Gastrocnemius medialis (tissue), 4 donors: ENCODE measurements around the gene RPS8. TPM values are rescaled to one million over a fixed set of nuclear protein-coding genes. Genes with fewer than 3 reads are reported as not detected.
"Not testable (repeated sequence)": the region's sequence is repeated elsewhere in the genome, so short reads cannot be mapped to it uniquely, and the experiment has no call there.

Experiments used
- ATAC-seq, 2 donors: fragments of 150-250 bp; one replicate each; pipeline ENCODE4 v1.9.1; 2016
- DNase-seq, 2 donors: peaks; one replicate each; pipeline ENCODE4 v3.0.0-alpha.2; 2019
- H3K27ac ChIP-seq, 4 donors: fragments of 200-600 bp; sonication (generic); 1 replicate in 1 of 4; 2 replicates in 3 of 4; pipeline ENCODE4 v1.5.1; 2016 to 2018; ENCODE audit warnings: mild to moderate bottlenecking in 2 of 4, moderate library complexity in 1 of 4
- H3K27me3 ChIP-seq, 3 donors: fragments of 200-600 bp; sonication (generic) in 2 of 3; 1 replicate in 1 of 3; 2 replicates in 2 of 3; pipeline versions ENCODE4 v1.5.1 to v1.6.0; 2016 to 2019; ENCODE audit warnings: mild to moderate bottlenecking in 1 of 3, moderate library complexity in 1 of 3
- H3K36me3 ChIP-seq, 2 donors: fragments of 200-600 bp; sonication (generic) in 1 of 2; one replicate each; pipeline ENCODE4 v1.5.1; 2017 to 2018
- H3K4me1 ChIP-seq, 2 donors: fragments of 200-600 bp; sonication (generic) in 1 of 2; one replicate each; pipeline ENCODE4 v1.5.1; 2016 to 2017; ENCODE audit warnings: mild to moderate bottlenecking in 2 of 2
- H3K4me3 ChIP-seq, 4 donors: fragments of 200-600 bp; sonication (generic) in 3 of 4; 1 replicate in 1 of 4; 2 replicates in 3 of 4; pipeline ENCODE4 v1.5.1; 2016 to 2019; ENCODE audit warnings: mild to moderate bottlenecking in 2 of 4
- H3K9me3 ChIP-seq, 3 donors: fragments of 200-600 bp; sonication (generic) in 2 of 3; 1 replicate in 1 of 3; 2 replicates in 2 of 3; pipeline ENCODE4 v1.5.1; 2016 to 2019
- POLR2A ChIP-seq, 2 donors: fragments of 450-650 bp; IDR thresholded peaks; one replicate each; pipeline ENCODE4 v1.6.1; 2017; ENCODE audit warnings: antibody characterized with exemption in 2 of 2, mild to moderate bottlenecking in 2 of 2, moderate library complexity in 2 of 2
- in situ Hi-C, 4 donors: fragments of 200-750 bp; cut with MboI; loops; one replicate each; pipeline versions ENCODE4 v1.15.0 to v1.8.0; 2017; ENCODE audit warnings: low sequenced_read_pairs in 4 of 4
- intact Hi-C: fragments of 100-400 bp; cut with DNase I; formaldehyde crosslinking; loops from one replicate; pipeline ENCODE4 v1.15.1; 2023; ENCODE audit warnings: low total_unique reads
- total RNA-seq, 4 donors: library from RNA; depleted of rRNA; stranded (reverse); fragments of >200 nt; gene quantifications; one replicate each; pipeline versions ENCODE4 v1.1.0 to v1.2.3, GENCODE V29; 2016
- TF ChIP-seq, protein P1 (sequence below), 5 experiments: fragments of 450-650 bp in 3 of 5; fragments of 200-600 bp in 2 of 5; sonication (generic) in 2 of 5; IDR thresholded peaks in 4 of 5; conservative IDR thresholded peaks in 1 of 5; 1 replicate in 4 of 5; 2 replicates in 1 of 5; pipeline ENCODE4 v1.5.1; 2016 to 2019; ENCODE audit warnings: antibody characterized with exemption in 5 of 5, mild to moderate bottlenecking in 3 of 5, moderate library complexity in 3 of 5

RPS8 gene
- total RNA-seq, 4 donors from 2014 or later: 1,137 to 2,085 (median 1,818) TPM

DNA sequence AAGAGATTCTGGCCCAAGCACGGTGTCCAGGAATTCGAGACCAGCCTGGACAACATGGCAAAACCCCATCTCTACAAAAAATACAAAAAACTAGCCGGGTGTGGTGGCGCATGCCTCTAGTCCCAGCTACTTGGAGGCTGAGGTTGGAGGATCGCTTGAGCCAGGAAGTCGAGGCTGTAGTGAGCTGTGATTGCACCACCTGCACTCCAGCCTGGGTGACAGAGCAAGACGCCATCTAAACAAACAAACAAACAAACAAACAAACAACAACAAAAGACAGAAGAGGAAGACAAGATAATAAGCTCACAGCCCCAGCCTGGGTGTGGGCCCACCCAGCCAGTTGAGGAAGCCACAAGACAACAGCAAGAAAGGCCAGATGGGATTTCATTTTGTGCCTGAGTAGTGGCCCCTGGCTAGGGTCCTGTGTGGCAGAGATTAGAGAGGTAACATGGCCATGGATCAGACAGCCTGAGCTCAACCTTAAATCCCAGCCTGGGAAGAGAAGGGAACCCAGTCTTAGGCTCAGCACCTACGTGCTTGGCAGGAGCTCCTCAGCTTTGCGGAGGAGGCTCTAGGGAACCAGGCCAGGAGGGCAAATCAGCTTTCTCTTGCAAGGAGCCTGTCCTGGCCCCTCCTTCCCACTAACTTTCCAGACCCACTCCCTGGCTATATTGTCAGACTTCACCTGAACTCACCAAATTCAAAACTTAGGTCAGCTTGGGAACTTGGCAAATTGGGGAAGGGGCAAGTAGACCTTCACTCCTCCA is 17.6 kb downstream of the RPS8 start:
- Histone ChIP-seq H3K4me3 (no peak overlapping the region), H3K27me3 (no peaks in the 10 kb centered on the region), H3K9me3 (no peaks in the 10 kb centered on the region), H3K4me1 (peaks cover 0 to 3% of the 10 kb centered on the region in 2 donors), H3K36me3 (no peaks in the 10 kb centered on the region), H3K27ac (no peak overlapping the region)
- intact Hi-C loops: no loop called here
- in situ Hi-C loops: loop anchor here in 1 of 4 donors (25.0 kb wide), 2 partner anchors 194 to 719 kb away; partner anchors contain the start of genes CCDC163, EIF2B3, MMACHC and PRDX1
- ATAC-seq: no peak
- TF ChIP-seq, protein P1, sequence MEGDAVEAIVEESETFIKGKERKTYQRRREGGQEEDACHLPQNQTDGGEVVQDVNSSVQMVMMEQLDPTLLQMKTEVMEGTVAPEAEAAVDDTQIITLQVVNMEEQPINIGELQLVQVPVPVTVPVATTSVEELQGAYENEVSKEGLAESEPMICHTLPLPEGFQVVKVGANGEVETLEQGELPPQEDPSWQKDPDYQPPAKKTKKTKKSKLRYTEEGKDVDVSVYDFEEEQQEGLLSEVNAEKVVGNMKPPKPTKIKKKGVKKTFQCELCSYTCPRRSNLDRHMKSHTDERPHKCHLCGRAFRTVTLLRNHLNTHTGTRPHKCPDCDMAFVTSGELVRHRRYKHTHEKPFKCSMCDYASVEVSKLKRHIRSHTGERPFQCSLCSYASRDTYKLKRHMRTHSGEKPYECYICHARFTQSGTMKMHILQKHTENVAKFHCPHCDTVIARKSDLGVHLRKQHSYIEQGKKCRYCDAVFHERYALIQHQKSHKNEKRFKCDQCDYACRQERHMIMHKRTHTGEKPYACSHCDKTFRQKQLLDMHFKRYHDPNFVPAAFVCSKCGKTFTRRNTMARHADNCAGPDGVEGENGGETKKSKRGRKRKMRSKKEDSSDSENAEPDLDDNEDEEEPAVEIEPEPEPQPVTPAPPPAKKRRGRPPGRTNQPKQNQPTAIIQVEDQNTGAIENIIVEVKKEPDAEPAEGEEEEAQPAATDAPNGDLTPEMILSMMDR (IDR thresholded peaks at IDR 0.05 in 4 of 5, conservative IDR thresholded peaks at IDR 0.05 in 1 of 5): no peak
- no peak for TF ChIP-seq POLR2A (IDR thresholded peaks at IDR 0.05)
- no peak for DNase-seq

DNA sequence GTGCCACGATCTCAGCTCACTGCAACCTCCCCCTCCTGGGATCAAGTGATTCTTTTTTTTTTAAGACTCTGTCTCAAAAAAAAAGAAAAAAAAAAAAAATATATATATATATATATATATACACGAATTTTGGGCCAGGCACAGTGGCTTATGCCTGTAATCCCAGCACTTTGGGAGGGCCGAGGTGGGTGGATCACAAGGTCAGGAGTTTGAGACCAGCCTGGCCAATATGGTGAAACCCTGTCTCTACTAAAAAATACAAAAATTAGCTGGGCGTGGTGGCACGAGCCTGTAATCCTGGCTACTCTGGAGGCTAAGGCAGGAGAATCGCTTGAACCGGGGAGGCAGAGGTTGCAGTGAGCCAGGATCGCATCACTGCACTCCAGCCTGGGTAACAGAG is 22.5 kb downstream of the RPS8 start:
- in situ Hi-C loops: loop anchor here in 1 of 4 donors (25.0 kb wide), 2 partner anchors 189 to 714 kb away; partner anchors contain the start of genes CCDC163, EIF2B3, MMACHC and PRDX1
- DNase-seq: peak in 1 of 2 donors; percentile 9
- H3K36me3 ChIP-seq, H3K4me3 ChIP-seq, ATAC-seq, H3K9me3 ChIP-seq, H3K27me3 ChIP-seq, intact Hi-C loops: not testable (repeated sequence)
- Histone ChIP-seq H3K27ac (peak overlapping the region in 1 of 4 donors; percentile 99), H3K4me1 (peaks cover 16 to 21% of the 10 kb centered on the region in 2 donors)

DNA sequence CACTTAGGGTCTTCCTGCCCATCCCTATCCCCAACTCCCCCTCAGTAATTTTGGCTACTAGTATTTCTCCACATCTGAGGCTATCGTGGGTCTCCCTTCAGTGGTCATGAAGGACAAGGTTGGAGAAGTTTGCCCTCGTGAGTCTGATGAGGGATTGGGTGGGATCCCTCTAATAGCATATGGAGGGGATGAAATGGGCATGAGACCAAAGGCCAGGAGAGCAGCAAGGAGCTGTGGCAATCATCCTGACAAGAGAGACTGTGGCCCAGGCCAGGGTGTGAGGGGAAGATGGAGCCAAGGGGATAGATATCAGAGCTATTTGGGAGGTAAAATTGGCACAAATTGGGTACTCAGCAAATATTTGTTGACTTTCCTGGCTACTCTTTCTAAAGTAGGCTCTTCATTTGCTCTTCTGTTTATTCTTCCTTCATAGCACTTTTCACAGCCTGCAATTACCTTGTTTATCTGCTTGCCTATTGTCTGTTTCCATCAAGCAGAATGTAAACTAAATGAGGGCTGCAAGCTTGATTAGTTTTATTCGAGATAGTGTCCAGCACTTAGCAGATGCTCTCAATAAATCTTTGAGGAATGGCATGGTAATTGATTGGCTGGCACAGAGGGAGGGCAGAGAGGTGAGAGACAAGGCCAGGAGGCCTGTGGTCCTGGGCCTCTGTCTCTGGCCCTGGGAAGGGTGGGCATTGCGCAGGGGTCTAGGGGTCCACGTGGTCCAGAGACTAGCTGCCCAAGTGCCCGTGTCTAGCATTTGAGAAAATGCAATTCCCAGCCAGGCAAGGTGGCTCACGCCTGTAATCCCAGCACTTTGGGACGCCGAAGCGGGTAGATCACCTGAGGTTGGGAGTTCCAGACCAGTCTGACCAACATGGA is 23.4 kb downstream of the RPS8 start:
- no peak for DNase-seq
- H3K36me3 ChIP-seq: no peaks in the 10 kb centered on the region
- peaks cover 16 to 30% of the 10 kb centered on the region in 2 donors for H3K4me1 ChIP-seq
- H3K27ac ChIP-seq: peak overlapping the region; percentile 91 to 99 (median 95)
- intact Hi-C loops (no loop called here), in situ Hi-C loops (loop anchor here in 1 of 4 donors (25.0 kb wide), 2 partner anchors 189 to 714 kb away; partner anchors contain the start of genes CCDC163, EIF2B3, MMACHC and PRDX1)
- no peaks in the 10 kb centered on the region for H3K27me3 ChIP-seq
- no peak for ATAC-seq
- no peaks in the 10 kb centered on the region for H3K9me3 ChIP-seq
- H3K4me3 ChIP-seq: no peak overlapping the region
- TF ChIP-seq, protein P1 (IDR thresholded peaks at IDR 0.05 in 4 of 5, conservative IDR thresholded peaks at IDR 0.05 in 1 of 5): no peak
- no peak for TF ChIP-seq POLR2A (IDR thresholded peaks at IDR 0.05)

- DNase-seq: peak; percentile 97
- in situ Hi-C loops: loop anchor here in 1 of 4 donors (25.0 kb wide), 2 partner anchors 187 to 712 kb away; partner anchors contain the start of genes CCDC163, EIF2B3, MMACHC and PRDX1
- peak within 1 kb of the TSS; percentile 71 to 81 (median 76) for H3K4me3 ChIP-seq
- no peaks in the 10 kb centered on the region for H3K27me3 ChIP-seq
- intact Hi-C loops: loop anchor here (2.0 kb wide), 1 partner anchor 19 kb away; no protein-coding TSS in a partner anchor
- TF ChIP-seq, protein P1 (IDR thresholded peaks at IDR 0.05 in 4 of 5, conservative IDR thresholded peaks at IDR 0.05 in 1 of 5): peak; percentile 87 to 96 (median 94)
- TF ChIP-seq POLR2A (IDR thresholded peaks at IDR 0.05): peak; percentile 95 to 98
- H3K27ac ChIP-seq: peak within 1 kb of the TSS; percentile 91 to 99 (median 95)
- H3K9me3 ChIP-seq: no peaks in the 10 kb centered on the region
- ATAC-seq: peak; percentile 94
- peaks cover 16 to 32% of the 10 kb centered on the region in 2 donors for H3K4me1 ChIP-seq
- peaks cover 0 to 10% of the 10 kb centered on the region in 2 donors for H3K36me3 ChIP-seq
Measured at GRCh38 chr1:44799770-44800584, 24.6 kb downstream of the RPS8 start, which contains the start of gene PLK3. PLK3 (plus strand) TSS chr1:44800377; CDS start chr1:44800464, 87 bp downstream.
